GM21447 (cell line): ENCODE data around the gene SMOC1.

ENCODE experiments used
- ATAC-seq: cut with Tn5 transposase; IDR thresholded peaks from one replicate; pipeline ENCODE4 v1.9.1; 2021; ENCODE audit not compliant: unreplicated experiment

The SMOC1 gene

GRCh38 chr14:70077720-70078119 lies 198.5 kb downstream of the SMOC1 start:
- no peak for ATAC-seq

GRCh38 chr14:70078329-70078728 lies 199.1 kb downstream of the SMOC1 start:
- no peak for ATAC-seq

GRCh38 chr14:70080076-70080475 lies 200.9 kb downstream of the SMOC1 start:
- ATAC-seq = no peak
